Effector memory CD4-positive, alpha-beta T cell (primary cell): Measurements from ENCODE around the gene AVPR1B.

Source experiments
- DNase-seq, 3 donors: peaks; one replicate each; pipeline ENCODE4 v3.0.0-alpha.2; 2020
- H3K27ac ChIP-seq: 2 replicates; pipeline ENCODE4 v1.7.0; 2013; ENCODE audit warnings: mild to moderate bottlenecking, low read length, moderate library complexity; ENCODE audit not compliant: insufficient read depth, poor library complexity, severe bottlenecking
- H3K27me3 ChIP-seq: replicated peaks from 2 replicates; pipeline ENCODE4 v1.7.0; 2013; ENCODE audit warnings: mild to moderate bottlenecking, low read length; ENCODE audit not compliant: insufficient read depth, control insufficient read depth, poor library complexity, severe bottlenecking
- H3K36me3 ChIP-seq: 2 replicates; pipeline ENCODE4 v1.7.0; 2013; ENCODE audit warnings: mild to moderate bottlenecking, low read length, moderate library complexity; ENCODE audit not compliant: control insufficient read depth, insufficient read depth
- H3K4me1 ChIP-seq: 2 replicates; pipeline ENCODE4 v1.7.0; 2013; ENCODE audit warnings: low read length, mild to moderate bottlenecking; ENCODE audit not compliant: control insufficient read depth, insufficient read depth, poor library complexity, severe bottlenecking
- H3K4me3 ChIP-seq: 2 replicates; pipeline ENCODE4 v1.7.0; 2013; ENCODE audit warnings: low read length, low read depth, mild to moderate bottlenecking; ENCODE audit not compliant: insufficient read depth, poor library complexity, severe bottlenecking
- H3K9me3 ChIP-seq: 2 replicates; pipeline ENCODE4 v1.7.0; 2013; ENCODE audit warnings: mild to moderate bottlenecking, low read length, moderate library complexity; ENCODE audit not compliant: control insufficient read depth
- total RNA-seq, 3 donors: gene quantifications; one replicate each; lab custom pipeline; 2026; lab: John Stamatoyannopoulos, UW

AVPR1B gene
- total RNA-seq: 0 reads per million in 3 donors

DNA sequence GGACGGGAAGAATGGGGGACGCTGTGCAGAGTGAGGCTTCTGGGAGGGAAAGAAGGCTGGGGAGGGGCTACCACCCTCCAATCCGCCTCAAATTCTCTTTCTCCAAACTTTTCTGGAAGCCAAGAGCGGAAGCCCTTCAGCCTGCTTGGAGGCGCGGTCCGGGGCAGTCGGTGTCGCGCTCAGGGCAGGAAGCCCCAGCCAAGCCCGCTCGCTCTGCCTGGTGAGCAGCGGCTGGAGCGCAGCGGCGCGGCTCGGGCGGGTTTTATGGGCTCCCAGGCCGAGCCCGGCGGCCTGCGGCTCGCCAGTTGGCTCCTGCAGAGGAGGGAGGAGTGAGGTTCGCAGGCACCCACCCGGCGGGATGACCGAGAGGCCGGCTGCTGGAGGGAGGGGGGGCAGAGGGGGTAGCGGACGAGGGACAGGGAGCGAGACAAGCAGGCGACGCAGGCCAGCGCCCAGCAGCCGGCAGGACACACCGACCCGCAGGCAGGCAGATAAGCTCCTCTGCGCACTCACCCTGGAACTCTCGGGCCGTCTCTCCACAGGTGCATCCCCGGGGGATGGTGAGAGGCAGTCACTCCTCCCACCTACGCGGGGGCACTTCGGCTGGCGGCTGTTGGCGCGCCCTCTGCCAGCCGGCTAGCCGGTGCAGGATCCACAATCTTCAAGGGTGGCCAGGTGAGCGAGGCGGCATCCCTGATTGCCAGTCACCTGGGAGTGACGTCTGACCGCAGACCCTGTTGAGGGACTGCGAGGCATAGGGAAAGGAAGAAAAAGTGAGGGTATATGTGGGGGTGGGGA, at the start of gene AVPR1B:
Gene AVPR1B, minus strand, starts transcription at position 238 of the 798 bp plus-strand sequence. CDS start 498 bp downstream, outside the sequence.
- Histone ChIP-seq H3K36me3 (no peaks in the 10 kb centered on the region), H3K4me3 (peak within 1 kb of the TSS; percentile 29), H3K4me1 (peaks cover 4% of the 10 kb centered on the region), H3K9me3 (no peaks in the 10 kb centered on the region), H3K27me3 (no peaks in the 10 kb centered on the region), H3K27ac (no peak within 1 kb of the TSS)
- DNase-seq: no peak

GRCh38 chr1:206145771-206146290, 28.6 kb upstream of the AVPR1B start:
- Histone ChIP-seq H3K4me3 (no peak overlapping the region), H3K36me3 (no peaks in the 10 kb centered on the region), H3K27me3 (peaks cover 4% of the 10 kb centered on the region), H3K27ac (no peak overlapping the region), H3K4me1 (no peaks in the 10 kb centered on the region), H3K9me3 (no peaks in the 10 kb centered on the region)
- no peak for DNase-seq

DNA sequence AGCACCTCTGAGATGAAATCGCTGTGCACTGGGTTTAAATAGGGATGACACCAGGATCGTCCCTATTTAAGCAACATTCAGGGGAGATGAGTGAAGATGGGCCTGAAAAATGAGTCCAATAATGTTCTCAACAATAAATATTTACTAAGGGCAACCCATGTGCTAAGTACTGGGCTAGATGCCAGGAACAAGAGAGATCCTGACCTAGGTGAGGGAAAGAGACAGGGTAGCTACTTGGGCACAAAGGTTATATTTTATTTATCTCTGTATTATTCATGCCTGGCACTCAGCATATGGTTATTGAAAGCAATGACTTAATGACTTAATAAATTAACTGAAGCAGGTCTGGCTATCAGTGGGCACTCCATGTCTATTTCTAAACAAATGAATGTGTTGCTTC, 27.4 kb upstream of the AVPR1B start:
- H3K27ac ChIP-seq: no peak overlapping the region
- no peaks in the 10 kb centered on the region for H3K9me3 ChIP-seq
- H3K27me3 ChIP-seq: peaks cover 4% of the 10 kb centered on the region
- no peaks in the 10 kb centered on the region for H3K4me1 ChIP-seq
- DNase-seq: no peak
- no peak overlapping the region for H3K4me3 ChIP-seq
- H3K36me3 ChIP-seq: no peaks in the 10 kb centered on the region

DNA sequence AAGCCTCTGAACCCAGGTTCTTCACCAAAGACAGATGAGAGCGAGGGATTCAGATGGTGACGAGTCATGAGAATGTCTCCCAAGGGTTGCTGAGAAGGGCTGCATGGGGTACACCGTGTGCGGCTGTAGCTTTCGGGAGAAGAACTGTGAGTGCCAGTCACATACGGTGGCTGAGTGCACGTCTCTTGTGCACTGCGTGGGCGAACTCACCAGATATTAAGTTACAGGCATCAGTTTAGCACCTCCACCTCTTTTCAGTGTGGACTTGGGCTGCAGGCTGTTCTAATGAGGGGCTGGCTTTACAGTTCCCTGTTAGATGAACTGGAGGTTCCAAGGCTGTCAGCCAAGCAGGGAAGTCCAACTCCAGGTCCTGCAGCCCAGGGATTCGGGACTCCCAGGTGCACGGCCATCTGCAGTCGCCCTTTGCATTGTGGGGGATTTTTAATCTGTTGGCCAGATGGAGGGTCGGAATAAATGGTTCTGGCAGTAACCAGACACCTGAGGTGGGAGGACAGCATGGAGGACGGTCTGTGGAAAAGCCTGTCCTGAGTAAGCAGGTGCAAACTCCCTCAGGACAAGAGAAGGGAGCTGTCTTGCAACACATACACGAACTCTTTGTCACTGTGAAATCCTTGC, 26.5 kb upstream of the AVPR1B start:
- DNase-seq: no peak
- H3K27me3 ChIP-seq: peaks cover 4% of the 10 kb centered on the region

GRCh38 chr1:206142770-206143169, 25.6 kb upstream of the AVPR1B start:
- no peaks in the 10 kb centered on the region for H3K4me1 ChIP-seq
- no peaks in the 10 kb centered on the region for H3K9me3 ChIP-seq
- no peak overlapping the region for H3K27ac ChIP-seq
- peaks cover 4% of the 10 kb centered on the region for H3K27me3 ChIP-seq
- DNase-seq: no peak
- no peaks in the 10 kb centered on the region for H3K36me3 ChIP-seq
- H3K4me3 ChIP-seq: no peak overlapping the region

More for the DNA sequence above, 26.5 kb upstream of the AVPR1B start:
- Histone ChIP-seq H3K36me3 (no peaks in the 10 kb centered on the region), H3K9me3 (no peaks in the 10 kb centered on the region), H3K4me1 (no peaks in the 10 kb centered on the region), H3K4me3 (no peak overlapping the region), H3K27ac (no peak overlapping the region)

DNA sequence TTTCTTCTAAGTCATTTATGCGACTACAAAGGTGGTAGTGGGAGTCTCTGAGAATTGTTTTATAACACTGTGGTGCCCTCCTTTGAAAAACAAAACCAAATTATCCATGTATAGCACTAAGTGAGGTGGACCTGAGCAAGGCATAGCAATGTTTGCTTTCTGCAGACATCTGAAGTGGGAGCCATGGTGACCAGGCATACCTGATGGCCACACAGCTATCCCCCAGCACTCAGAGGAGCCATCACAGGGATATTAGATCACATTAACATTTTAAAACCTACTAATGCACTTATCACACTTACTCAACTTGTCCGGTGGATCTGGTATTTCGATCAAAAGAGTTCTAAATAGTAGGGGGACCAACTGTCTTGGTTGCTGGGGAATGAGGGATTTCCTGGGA, 24.8 kb upstream of the AVPR1B start:
- H3K9me3 ChIP-seq: no peaks in the 10 kb centered on the region
- H3K4me1 ChIP-seq: no peaks in the 10 kb centered on the region
- peaks cover 4% of the 10 kb centered on the region for H3K27me3 ChIP-seq
- H3K36me3 ChIP-seq: no peaks in the 10 kb centered on the region
- no peak overlapping the region for H3K4me3 ChIP-seq
- H3K27ac ChIP-seq: no peak overlapping the region
- DNase-seq: no peak

DNA sequence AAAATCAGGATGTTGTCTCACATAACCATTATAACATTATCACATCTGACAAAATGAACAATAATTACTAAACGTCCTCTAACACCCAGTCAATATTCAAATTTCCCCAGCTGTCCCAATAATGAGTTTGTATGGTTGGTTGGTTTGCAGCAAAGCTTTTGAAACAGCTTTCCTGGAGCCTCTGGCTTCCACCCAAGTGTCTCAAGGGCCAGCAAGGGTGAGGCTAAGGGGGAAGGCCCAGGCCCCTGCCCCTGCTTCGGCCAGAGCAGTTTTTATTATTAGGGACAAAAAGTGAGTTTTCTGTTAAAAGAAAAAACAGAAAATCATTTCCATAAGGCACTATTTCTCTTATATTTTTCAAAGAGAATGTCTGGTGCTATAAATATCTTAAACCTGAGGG, 19.1 kb upstream of the AVPR1B start:
- no peak overlapping the region for H3K27ac ChIP-seq
- no peak for DNase-seq
- no peak overlapping the region for H3K4me3 ChIP-seq
- no peaks in the 10 kb centered on the region for H3K27me3 ChIP-seq
- no peaks in the 10 kb centered on the region for H3K36me3 ChIP-seq
- H3K4me1 ChIP-seq: no peaks in the 10 kb centered on the region
- H3K9me3 ChIP-seq: no peaks in the 10 kb centered on the region

- Histone ChIP-seq H3K9me3 (no peaks in the 10 kb centered on the region), H3K27me3 (no peaks in the 10 kb centered on the region), H3K4me1 (no peaks in the 10 kb centered on the region), H3K36me3 (no peaks in the 10 kb centered on the region), H3K4me3 (no peak overlapping the region), H3K27ac (no peak overlapping the region)
- no peak for DNase-seq
These were observed 18.1 kb upstream of the AVPR1B start for GRCh38 chr1:206135248-206135647.

DNA sequence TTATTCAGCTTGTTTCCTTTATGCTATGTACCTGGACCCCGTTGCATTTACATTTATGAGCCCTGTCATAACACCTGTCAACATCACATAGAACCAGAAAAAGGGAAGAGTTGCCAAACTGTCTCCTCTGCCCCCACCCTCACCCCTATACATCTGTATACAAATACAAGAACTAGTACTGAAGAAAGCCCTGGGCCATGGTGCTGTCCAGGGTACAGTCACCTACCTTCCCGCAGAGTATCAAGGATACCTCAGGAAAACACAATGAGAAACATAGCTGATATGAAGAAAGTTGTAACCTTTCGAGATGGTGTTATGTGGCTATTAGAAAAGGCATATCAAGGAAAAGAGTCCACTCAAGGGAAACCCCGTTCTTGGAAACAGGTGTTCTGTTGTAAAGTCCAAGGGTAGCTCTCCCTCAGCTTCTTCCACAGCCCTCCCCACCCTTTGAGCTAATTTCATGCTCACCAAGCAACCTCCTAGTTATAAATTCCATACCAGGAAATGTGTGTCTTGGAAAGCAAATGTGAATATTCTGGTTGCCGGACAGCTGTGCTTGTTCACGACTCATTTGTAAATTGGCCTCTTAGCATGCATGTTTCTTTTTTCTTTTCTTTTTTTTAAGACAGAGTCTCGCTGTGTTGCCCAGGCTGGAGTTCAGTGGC, 16.7 kb upstream of the AVPR1B start:
- no peaks in the 10 kb centered on the region for H3K36me3 ChIP-seq
- H3K27me3 ChIP-seq: no peaks in the 10 kb centered on the region
- no peaks in the 10 kb centered on the region for H3K9me3 ChIP-seq
- H3K27ac ChIP-seq: no peak overlapping the region
- DNase-seq: no peak
- no peaks in the 10 kb centered on the region for H3K4me1 ChIP-seq
- H3K4me3 ChIP-seq: no peak overlapping the region

DNA sequence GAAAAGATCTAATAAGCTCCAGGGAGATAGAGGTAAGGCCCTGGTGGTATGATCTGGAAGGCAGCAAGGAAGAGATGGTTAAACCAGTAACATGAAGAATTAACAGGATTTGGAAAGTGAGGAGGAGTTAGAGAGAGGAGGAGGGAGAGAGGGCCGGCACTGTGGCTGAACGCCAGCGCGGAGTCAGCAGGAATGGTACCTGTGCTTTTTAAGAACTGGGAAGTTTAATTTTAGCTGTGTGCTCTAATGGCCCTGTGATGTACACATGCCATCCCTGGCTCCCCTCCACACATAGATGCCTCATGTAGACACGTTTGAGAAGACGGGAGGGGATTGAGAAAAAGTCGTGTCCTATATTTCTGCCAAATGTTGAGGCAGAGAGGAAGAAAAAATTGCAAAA, 13.8 kb upstream of the AVPR1B start:
- Histone ChIP-seq H3K4me3 (no peak overlapping the region), H3K27me3 (peaks cover 7% of the 10 kb centered on the region), H3K4me1 (no peaks in the 10 kb centered on the region), H3K36me3 (no peaks in the 10 kb centered on the region), H3K27ac (no peak overlapping the region), H3K9me3 (no peaks in the 10 kb centered on the region)
- no peak for DNase-seq
